HG02973 (cell line): ENCODE results near the gene AACS.
"Not testable (repeated sequence)": the region's sequence is repeated elsewhere in the genome, so short reads cannot be mapped to it uniquely, and the experiment has no call there.

Experiments
- ATAC-seq: cut with Tn5 transposase; IDR thresholded peaks from one replicate; pipeline ENCODE4 v1.9.1; 2021; ENCODE audit warnings: moderate library complexity; ENCODE audit not compliant: unreplicated experiment

The AACS gene

GRCh38 chr12:125121106-125121505 is 55.9 kb downstream of the AACS start:
- no peak for ATAC-seq

GRCh38 chr12:125122668-125123067 is 57.4 kb downstream of the AACS start:
- no peak for ATAC-seq

GRCh38 chr12:125124320-125124966 is 59.2 kb downstream of the AACS start:
- no peak for ATAC-seq

- ATAC-seq = no peak
Observed at GRCh38 chr12:125125271-125125670, 60.0 kb downstream of the AACS start.

GRCh38 chr12:125128439-125129178 is 63.4 kb downstream of the AACS start:
- no peak for ATAC-seq

GRCh38 chr12:125129179-125129571 is 63.9 kb downstream of the AACS start:
- ATAC-seq = no peak

GRCh38 chr12:125129591-125130255 is 64.5 kb downstream of the AACS start:
- ATAC-seq = no peak

GRCh38 chr12:125131958-125132357 is 66.7 kb downstream of the AACS start:
- no peak for ATAC-seq

GRCh38 chr12:125132698-125133400 is 67.6 kb downstream of the AACS start:
- no peak for ATAC-seq

GRCh38 chr12:125133616-125134015 is 68.4 kb downstream of the AACS start:
- no peak for ATAC-seq

GRCh38 chr12:125134576-125134975 is 69.3 kb downstream of the AACS start:
- ATAC-seq = no peak

GRCh38 chr12:125135906-125136305 is 70.7 kb downstream of the AACS start:
- ATAC-seq = no peak

- ATAC-seq = no peak
Observed at GRCh38 chr12:125136702-125137101, 71.5 kb downstream of the AACS start.

- ATAC-seq = no peak
Observed at GRCh38 chr12:125137766-125138344, 72.6 kb downstream of the AACS start.

- ATAC-seq = no peak
Observed at GRCh38 chr12:125140279-125141209, 75.3 kb downstream of the AACS start.

- not testable (repeated sequence) for ATAC-seq
Observed at GRCh38 chr12:125141210-125141573, 76.0 kb downstream of the AACS start.

GRCh38 chr12:125142601-125143000 is 77.4 kb downstream of the AACS start:
- ATAC-seq = no peak

GRCh38 chr12:125143491-125143890 is 78.3 kb downstream of the AACS start:
- ATAC-seq = no peak

- no peak for ATAC-seq
Observed at GRCh38 chr12:125145196-125145595, 80.0 kb downstream of the AACS start.

GRCh38 chr12:125148316-125148715 is 83.1 kb downstream of the AACS start:
- ATAC-seq = no peak
